NB4 (cell line): ENCODE data around the gene AUTS2.

Experiments used
- DNase-seq: peaks from one replicate; pipeline ENCODE4 v3.0.0; 2010; ENCODE audit warnings: low read depth
- H3K4me3 ChIP-seq: one replicate; pipeline ENCODE4 v1.5.1; 2011; ENCODE audit warnings: mild to moderate bottlenecking, low read depth, low read length, moderate library complexity
- CTCF ChIP-seq: IDR thresholded peaks from one replicate; pipeline ENCODE4 v1.5.1; 2012; ENCODE audit warnings: low read depth, low read length
- MAX ChIP-seq: IDR thresholded peaks from 2 replicates; pipeline ENCODE4 v1.6.1; 2011; ENCODE audit warnings: low read depth, low read length
- MYC ChIP-seq: IDR thresholded peaks from 2 replicates; pipeline ENCODE4 v1.6.1; 2011; ENCODE audit warnings: low read depth, low read length
- POLR2A ChIP-seq: IDR thresholded peaks from 2 replicates; pipeline ENCODE4 v1.6.1; 2011; ENCODE audit warnings: mild to moderate bottlenecking; ENCODE audit not compliant: insufficient read length; ENCODE audit errors: extremely low read depth

AUTS2 gene

DNA sequence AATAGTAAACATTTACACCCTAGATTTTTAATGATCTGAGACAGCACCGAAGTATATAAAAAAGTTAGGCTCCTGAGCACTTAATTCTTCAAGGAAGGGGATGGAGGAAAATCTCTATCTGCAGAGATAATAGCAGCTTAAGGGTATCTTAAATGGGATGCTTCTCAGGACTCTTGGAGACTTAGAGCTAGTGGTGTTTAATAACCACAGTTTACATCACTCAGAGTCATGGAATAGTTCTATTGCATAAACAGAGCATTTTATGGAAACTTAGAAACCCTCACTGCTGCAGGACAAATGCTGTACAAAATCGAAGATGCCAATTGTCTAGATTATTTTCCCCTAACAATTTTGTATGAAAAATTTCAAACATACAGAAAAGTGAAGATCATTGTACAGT is 1134.8 kb downstream of the AUTS2 start:
- no peak for DNase-seq
- TF ChIP-seq POLR2A (no peak), CTCF (no peak), MAX (no peak), MYC (no peak)
- H3K4me3 ChIP-seq: no peak overlapping the region

DNA sequence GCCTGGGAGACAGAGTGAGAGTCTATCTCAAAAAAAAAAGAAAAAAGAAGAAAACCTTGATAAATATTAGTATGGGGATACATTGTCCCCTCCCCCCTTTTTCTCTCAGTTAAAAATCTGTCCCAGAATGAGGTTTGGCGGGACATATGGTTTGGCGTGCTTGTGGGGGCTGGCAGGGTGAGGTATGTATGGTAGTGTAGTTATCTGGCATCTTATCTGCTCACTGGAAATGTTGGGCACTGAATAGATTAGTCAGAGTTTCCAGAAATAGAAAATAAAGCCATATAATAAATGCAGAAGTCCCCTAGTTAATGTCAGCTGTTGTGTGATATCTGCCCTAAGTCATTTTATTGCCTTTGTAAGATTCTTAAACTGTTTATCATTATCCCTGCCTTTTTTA is 1136.1 kb downstream of the AUTS2 start:
- TF ChIP-seq CTCF: no peak
- no peak for TF ChIP-seq POLR2A
- TF ChIP-seq MAX: no peak
- no peak for TF ChIP-seq MYC
- no peak for DNase-seq

GRCh38 chr7:70735313-70735712 is 1137.0 kb downstream of the AUTS2 start:
- no peak for TF ChIP-seq MYC
- TF ChIP-seq CTCF: no peak
- TF ChIP-seq POLR2A: no peak
- no peak for TF ChIP-seq MAX
- no peak for DNase-seq
- no peak overlapping the region for H3K4me3 ChIP-seq

More for the DNA sequence above, 1136.1 kb downstream of the AUTS2 start:
- H3K4me3 ChIP-seq: no peak overlapping the region

- TF ChIP-seq MAX (no peak), MYC (no peak), CTCF (no peak), POLR2A (no peak)
Observed at GRCh38 chr7:70736715-70737460, 1138.6 kb downstream of the AUTS2 start.

GRCh38 chr7:70738151-70738885 is 1140.0 kb downstream of the AUTS2 start:
- DNase-seq: no peak
- TF ChIP-seq CTCF: no peak
- TF ChIP-seq MAX: no peak
- no peak for TF ChIP-seq MYC
- TF ChIP-seq POLR2A: no peak

More at GRCh38 chr7:70736715-70737460, 1138.6 kb downstream of the AUTS2 start:
- DNase-seq: no peak
- no peak overlapping the region for H3K4me3 ChIP-seq

More at GRCh38 chr7:70738151-70738885, 1140.0 kb downstream of the AUTS2 start:
- no peak overlapping the region for H3K4me3 ChIP-seq
